ENCODE measurements around the gene GABRR3.

Gene GABRR3

DNA sequence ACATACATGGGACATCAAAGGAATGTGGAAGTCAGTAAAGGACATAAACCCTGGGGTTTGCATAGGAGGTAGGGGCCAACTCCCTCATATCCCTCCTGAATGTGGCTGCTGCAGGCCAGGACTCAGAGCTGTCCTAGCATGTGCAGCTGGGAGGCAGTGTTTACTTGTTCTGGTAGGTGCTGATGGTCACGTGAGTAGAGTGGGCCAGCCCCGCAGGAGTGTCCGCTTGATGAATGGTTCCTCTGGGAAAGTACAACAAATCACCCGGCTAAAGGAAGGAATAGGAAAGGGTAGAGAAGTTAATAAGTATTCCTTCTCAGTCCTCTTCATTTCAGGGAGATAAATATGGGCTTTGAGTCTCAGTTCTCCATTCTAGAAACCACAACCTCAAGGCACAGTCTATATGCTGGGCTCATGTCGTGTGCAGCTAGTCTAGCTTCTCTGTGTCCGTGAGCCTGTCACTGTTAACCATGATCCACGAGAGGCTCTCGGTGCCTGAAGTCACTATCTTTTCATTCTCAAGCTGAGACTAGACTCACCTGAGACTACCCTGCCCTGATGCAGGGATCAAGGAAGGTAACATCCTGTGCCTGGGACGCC is 80.8 kb downstream of the GABRR3 start:
- DNase-seq = no peak

DNA sequence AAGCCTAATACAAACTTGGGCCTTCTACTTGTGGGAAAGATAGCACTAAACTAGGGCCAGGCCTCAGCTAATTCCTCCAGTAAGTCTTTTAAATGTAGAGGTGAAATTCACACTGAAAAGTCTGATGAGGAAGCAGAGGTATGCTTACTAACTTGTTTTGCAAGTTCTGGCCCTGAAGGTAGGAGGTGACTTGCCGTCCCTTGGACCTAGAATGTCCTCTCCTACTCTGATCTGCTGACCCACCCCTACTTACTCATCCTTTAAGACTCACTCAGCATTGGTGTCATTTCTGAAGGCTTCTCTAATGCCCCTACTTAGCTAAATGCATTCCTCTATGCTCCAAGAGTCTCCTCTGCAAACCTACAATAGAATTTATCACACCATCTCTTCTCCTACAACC is 82.2 kb downstream of the GABRR3 start:
- no peak for DNase-seq

DNA sequence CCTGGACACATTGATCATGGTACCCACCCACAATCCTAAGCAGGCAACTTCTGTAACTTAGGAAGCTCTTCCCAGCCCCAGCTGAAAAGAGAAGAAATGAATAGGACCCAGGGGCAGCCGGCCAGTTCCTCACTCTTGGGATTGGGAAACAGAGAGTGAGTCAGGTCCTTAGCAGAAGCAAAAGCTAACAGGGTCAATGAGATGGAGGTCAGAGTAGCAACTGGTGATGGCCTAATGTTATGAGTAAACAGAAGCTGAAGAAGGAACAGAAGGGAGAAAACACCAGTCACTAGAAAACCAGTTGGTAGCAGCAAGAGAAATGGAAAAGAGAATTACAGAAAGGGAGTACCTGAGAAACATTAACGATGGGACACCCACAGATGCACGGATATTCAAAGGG is 82.8 kb downstream of the GABRR3 start:
- no peak for DNase-seq

DNA sequence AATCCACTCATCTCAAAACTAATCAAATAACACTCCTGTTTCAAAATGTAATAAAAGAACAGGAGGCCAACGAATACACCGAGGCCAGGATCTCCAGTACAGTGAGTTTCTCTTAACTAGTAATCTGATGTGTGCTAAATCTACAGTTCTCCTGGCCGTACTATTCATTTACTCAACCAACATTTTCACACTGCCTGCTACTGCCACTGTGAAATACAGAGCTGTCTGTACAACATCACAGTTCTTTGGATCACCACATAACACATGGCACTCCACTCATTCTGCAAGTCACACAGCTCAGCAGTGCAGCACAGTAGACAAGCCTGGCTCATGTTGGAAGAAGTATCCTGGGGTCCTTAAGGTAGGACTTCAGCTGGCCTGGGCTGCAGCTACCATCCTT is 84.8 kb downstream of the GABRR3 start:
- DNase-seq = no peak

DNA sequence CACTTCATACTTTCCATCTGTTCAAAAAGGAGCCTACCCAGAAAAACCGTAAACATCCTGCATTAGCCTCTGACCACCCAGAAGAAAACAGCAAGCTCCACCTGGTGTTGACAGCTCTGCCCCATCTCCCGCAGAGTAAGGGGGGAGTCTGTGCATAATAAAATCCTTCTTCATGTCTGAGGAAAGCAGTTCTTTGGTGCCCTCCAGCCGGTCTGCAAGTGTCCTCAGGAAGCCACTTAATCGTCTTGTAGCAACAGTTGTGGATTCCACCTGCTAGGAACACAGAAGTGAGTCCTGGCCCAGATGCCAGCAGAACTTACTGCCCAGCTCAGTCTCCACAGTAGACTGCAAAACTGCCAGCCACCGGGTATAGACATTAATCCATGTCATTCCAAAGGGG is 85.4 kb downstream of the GABRR3 start:
- no peak for DNase-seq

DNA sequence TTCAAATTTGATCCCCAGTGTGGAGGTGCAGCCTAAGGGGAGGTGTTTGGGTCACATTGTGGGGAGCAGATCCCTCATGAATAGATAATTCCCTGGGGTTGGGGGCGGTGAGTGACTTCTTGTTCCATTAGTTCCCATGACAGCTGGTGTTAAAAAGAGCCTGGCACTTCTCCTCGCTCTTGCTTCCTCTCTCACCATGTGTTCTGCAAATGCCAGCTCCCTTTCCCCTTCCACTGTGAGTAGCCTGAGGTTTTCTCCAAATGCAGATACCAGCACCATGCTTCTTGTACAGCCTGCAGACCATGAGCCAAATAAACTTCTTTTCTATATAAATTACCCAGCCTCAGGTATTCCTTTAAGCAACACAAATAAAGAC is 86.0 kb downstream of the GABRR3 start:
- DNase-seq = no peak

DNA sequence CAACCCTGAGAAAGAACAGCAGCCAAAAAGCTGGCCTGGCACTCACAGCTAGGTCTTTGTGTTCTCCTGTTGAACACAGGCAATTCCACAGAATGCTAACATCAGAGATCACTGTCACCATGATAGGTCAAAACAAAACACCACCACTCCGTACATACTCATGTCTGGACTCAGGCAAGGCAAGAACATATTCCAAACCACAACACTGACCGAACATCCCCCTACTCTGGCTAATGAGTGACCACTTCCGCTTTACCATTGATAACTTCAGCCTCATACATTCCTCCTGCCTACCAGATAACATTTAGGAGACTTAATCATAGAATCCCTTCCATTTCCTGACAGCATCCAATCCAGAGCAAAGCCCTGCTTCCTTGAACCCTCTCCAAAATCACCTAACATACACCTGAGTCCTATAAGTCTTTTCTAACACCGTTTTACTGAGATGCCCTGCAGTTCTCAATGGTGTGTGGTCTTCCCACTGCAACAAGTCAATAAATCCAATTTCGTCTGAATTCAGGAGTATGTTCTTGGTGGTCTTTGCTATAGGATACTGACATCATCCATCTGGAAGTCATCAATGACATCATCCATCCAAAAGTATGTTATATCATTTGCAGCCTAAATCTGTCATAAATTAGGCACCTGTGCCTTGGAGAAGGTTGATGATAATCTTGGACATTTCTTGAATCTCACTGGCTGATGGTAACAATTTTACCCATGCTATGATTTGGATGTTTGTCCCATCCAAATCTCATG is 86.6 kb downstream of the GABRR3 start:
- DNase-seq = no peak

DNA sequence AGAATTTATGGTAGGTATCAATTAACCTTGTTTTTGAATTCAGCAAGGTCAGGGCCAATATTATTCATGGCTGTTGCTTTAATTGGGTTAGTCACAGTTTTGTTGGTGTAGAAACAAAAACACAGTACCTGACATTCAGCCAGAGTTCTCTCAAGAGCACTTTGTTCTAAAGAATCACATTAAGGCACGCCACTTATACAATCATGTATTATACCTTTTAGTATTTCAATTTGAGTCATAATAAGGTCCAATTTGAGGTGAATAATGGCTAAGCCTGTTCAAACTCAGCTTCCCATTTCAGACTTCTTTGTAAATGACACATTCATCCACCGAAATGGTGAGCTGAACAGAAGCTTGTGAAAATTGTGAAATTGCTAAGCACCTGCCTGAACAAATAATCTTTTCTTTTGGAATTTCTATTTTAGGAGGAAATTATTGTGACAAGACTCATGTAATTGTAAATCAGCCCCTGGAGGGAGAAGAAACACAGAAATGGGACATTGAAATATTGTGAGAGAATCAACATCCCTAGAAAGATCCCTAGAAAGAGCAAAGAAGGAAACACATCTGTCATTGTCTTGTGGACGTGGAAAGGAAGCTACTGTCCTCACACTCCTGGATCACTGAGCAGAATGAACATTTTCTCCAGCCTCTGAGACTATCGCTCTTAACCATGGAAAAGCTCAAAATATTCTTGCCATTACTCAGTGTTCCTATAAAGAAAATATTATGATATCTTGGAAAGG is 92.1 kb downstream of the GABRR3 start:
- no peak for DNase-seq

DNA sequence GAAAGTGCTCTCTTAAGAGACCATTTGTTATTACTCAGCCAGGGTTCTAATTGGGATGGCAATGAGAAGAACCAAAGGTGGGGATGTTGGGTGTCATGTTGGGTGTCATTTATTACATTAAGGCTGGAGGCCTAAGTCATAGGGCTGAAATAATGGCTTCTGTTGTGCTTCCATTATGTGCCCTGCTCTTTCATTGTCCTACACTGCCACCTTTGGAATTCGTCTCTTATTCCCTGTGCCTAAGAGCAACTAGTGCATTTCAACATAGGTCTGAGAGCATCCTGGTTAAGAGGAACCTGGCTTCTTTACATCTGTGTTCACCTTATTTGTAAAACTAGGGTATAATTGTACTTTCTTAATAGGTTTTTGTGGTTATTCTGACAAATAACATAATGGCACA is 95.1 kb downstream of the GABRR3 start:
- no peak for DNase-seq

DNA sequence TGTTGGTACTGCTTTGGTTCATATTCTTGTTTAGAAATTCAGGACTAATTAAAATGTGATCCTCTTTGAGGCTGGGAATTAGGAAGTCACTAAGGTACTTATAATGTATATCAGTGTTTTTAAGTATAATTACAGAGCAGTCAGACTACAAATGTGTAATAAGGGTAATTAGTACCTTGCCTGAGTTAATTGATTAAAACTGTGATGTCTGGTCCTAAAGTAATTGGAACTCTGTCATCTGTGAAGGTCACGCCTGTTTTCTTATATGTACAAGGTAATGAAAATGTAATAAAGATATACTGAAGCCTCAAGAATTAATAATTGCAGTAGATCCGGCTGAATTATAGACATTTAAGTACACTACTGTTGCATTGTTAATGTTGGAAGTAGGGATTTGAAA is 95.7 kb downstream of the GABRR3 start:
- DNase-seq = no peak

DNA sequence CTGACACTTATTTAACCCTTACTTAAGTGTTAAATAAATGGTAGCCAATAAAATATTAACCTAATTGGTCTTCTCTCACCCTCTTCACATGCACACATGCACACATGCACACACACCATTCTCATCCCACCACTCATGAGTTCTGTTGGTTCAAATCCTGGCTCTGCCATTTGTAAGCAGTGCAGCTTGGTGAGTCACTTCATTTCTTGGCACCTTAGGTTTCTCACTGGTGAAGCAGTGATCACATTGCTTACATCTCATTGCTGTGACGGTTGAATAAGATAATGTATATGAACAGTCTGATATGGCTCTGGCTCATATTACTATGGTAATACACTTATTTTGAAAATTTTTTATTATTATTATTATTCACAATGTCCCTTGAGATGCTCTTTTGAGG is 96.7 kb downstream of the GABRR3 start:
- DNase-seq = no peak

DNA sequence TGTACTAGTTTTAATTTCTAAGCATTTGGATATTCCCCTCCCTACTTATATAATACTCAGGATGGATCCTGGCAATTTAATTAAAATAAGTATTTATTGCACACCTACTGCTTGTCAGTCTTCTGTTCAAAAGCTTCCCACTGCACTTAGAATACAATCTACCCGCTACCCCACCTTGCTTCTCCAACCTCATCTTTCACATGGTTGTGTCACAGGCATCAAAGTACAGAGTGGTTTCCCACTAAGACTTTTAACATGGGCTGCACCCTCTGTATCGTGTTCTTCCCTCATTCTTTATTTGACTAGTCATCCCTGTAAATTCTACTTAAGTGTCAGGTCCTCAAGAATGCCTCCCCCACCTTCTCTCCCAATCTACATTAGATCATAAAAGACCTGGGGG is 97.9 kb downstream of the GABRR3 start:
- DNase-seq = no peak

DNA sequence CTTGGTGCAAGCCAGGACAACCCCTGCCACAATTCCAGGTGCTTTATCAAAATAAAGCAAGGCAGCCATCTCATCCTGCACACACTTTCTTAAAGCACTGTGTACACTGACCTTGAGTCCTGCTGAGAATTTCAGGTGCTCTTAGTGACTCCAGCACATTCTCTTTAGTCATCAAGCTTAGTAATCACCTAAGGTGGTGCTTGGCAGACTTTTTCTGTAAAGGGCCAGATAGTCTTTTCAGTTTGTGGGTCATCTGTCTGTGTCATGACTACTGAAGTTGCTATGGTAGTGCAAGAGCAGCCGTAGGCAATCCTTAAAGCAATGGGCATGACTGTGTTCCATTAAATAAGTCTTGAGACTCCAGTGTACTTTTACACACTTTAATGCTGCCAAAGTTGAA is 99.3 kb downstream of the GABRR3 start:
- DNase-seq = no peak

All from retina (tissue), 1 donor.